Mesodermal cell (in vitro differentiated cells): ENCODE data around the gene BAZ2B.
"Not testable (repeated sequence)": the region's sequence is repeated elsewhere in the genome, so short reads cannot be mapped to it uniquely, and the experiment has no call there.

Source experiments
- H3K27ac ChIP-seq: 2 replicates; pipeline ENCODE4 v1.7.0; 2013; ENCODE audit warnings: mild to moderate bottlenecking, low read depth, low read length, moderate library complexity; ENCODE audit not compliant: severe bottlenecking
- H3K36me3 ChIP-seq: 2 replicates; pipeline ENCODE4 v1.7.1; 2013; ENCODE audit warnings: mild to moderate bottlenecking, low read length, moderate library complexity; ENCODE audit not compliant: control insufficient read depth, insufficient read depth
- H3K4me1 ChIP-seq: one replicate; pipeline ENCODE4 v1.7.1; 2013; ENCODE audit warnings: mild to moderate bottlenecking, low read length; ENCODE audit not compliant: insufficient read depth, control insufficient read depth, poor library complexity, severe bottlenecking
- H3K4me3 ChIP-seq: 2 replicates; pipeline ENCODE4 v1.7.0; 2013; ENCODE audit warnings: low read length, control low read depth, mild to moderate bottlenecking; ENCODE audit not compliant: insufficient read depth, poor library complexity, severe bottlenecking; ENCODE audit errors: extremely low read depth
- H3K9me3 ChIP-seq: 2 replicates; pipeline ENCODE4 v1.7.1; 2013; ENCODE audit warnings: mild to moderate bottlenecking, low read length, moderate library complexity; ENCODE audit not compliant: control insufficient read depth
- WGBS, 2 experiments: methylation state at CpG; one replicate each; pipeline ENCODE4 v1.1.5; 2013; ENCODE audit warnings: missing lambda C conversion rate in 2 of 2; ENCODE audit not compliant: insufficient coverage in 2 of 2; 5-methylcytosine and 5-hydroxymethylcytosine counted together

The BAZ2B gene

DNA sequence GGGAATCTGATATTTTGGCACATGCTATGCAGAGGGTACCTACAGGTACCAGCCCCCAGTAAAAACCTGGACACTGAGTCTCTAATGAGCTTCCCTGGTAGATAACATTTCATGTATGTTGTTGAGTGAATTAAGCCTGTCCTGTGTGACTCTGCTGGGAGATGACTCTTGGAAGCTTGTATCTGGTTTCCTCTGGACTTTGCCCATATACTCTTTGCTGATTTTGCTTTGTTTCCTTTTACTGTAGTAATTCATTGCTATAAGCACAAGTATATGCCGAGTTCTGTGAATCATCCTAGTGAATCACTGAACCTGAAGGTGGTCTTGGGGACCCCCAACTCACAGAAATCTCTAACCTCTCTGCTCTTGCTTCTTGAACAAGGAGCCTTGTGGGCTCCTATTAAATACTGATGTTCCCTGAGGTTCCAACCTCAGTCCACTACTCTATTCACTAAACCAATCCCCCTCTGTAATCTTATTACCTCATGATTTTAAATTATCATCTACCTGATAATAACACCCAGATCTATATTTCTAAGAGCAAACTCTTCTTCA lies 235.6 kb downstream of the BAZ2B start:
- 86% methylated on average over 1 of the region's 1 CpG; no CpG with 5 or more reads in 1 of the 2 experiments for WGBS, 2 experiments
- H3K9me3 ChIP-seq, result no peaks in the 10 kb centered on the region
- no peak overlapping the region for H3K4me3 ChIP-seq
- H3K4me1 ChIP-seq, result no peaks in the 10 kb centered on the region
- no peak overlapping the region for H3K27ac ChIP-seq
- H3K36me3 ChIP-seq, result peaks cover 35% of the 10 kb centered on the region

DNA sequence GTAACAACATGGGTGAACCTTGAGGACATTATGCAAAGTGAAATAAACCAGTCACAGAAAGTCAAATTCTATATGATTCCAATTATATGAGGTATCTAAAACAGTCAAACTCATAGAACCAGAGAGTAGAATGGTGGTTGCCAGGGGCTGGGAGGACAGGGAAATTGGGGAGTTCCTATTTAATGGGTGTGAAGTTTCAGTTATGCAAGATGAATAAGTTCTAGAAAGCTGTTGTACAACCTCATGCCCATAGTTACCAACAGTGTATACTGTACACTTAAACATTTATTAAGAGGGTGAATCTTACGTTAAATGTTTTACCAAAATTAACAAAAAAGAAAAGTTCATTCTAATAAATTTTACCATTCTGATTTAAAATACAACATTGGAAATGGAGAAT lies 237.2 kb downstream of the BAZ2B start:
- no peaks in the 10 kb centered on the region for H3K9me3 ChIP-seq
- no peaks in the 10 kb centered on the region for H3K4me1 ChIP-seq
- H3K27ac ChIP-seq, result no peak overlapping the region
- H3K36me3 ChIP-seq, result peaks cover 26% of the 10 kb centered on the region
- no peak overlapping the region for H3K4me3 ChIP-seq
- no CpG with 5 or more reads among the region's 1 CpG for WGBS, 2 experiments

DNA sequence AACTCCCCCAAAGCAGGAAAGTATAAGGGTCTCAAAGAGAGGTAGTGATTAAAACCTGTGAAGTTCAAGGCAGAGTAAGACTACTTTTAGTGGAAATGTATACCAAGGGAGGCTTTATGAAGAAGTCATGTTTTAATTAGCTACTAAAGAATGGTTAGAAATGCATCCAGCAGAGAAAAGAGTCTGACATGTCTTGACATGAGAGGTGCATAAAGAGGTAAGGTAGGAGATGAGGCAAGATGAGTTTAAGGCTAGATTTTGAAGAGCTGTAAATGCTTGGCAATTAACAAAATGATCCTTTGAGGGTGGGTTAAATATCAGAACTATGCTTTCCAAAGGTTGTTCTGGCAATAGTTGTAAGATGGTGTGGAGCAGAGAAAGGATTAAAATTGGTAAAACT lies 241.1 kb downstream of the BAZ2B start:
- H3K36me3 ChIP-seq, result peaks cover 32% of the 10 kb centered on the region
- H3K9me3 ChIP-seq, result no peaks in the 10 kb centered on the region

DNA sequence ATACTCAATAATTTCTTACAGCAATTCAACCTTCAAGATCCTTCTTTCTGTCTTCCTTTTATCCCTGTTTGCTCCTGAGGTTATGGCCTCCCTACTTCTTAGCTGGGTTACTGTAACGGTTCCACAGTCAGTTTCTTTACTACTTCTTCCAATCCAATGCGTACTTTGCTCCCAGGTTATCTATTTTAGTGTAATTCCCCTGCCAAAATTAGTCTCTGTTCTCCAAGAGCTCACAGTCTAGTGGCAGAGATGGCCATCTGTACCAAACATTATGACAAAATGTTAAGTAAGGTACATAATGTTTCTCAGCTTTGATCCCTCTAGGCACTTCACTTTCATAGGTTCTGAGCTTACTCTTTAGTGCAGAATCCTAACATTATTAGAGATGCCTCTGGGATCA lies 244.8 kb downstream of the BAZ2B start:
- Histone ChIP-seq H3K36me3 (peaks cover 44% of the 10 kb centered on the region), H3K9me3 (no peaks in the 10 kb centered on the region), H3K27ac (no peak overlapping the region), H3K4me3 (no peak overlapping the region), H3K4me1 (no peaks in the 10 kb centered on the region)
- WGBS, 2 experiments, result 42 to 50% methylated on average over 2 of the region's 2 CpGs

More for the DNA sequence above, 241.1 kb downstream of the BAZ2B start:
- Histone ChIP-seq H3K4me3 (no peak overlapping the region), H3K27ac (no peak overlapping the region), H3K4me1 (no peaks in the 10 kb centered on the region)

DNA sequence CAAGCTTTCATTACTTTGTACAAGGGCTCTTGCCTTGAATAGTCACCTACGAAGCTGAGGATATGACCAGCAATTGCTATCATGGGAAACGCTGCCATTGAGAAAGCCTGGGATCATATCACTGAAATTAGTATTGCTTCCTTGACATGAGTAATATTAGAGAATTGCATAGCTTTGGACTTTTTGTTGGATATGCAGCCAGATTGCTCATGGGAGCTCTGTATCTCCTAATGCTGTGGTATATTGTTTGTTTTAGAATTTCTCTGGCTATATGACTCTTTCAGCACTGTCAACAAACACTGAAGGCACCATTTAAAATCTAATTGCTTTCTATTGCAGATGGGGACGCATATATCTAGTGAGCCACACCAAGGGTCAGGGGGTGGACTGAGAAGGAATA lies 249.8 kb downstream of the BAZ2B start:
- Histone ChIP-seq H3K9me3 (no peaks in the 10 kb centered on the region), H3K4me3 (no peak overlapping the region), H3K36me3 (peaks cover 78% of the 10 kb centered on the region), H3K27ac (no peak overlapping the region), H3K4me1 (no peaks in the 10 kb centered on the region)
- WGBS, 2 experiments, result 100% methylated on average over 2 of the region's 3 CpGs

DNA sequence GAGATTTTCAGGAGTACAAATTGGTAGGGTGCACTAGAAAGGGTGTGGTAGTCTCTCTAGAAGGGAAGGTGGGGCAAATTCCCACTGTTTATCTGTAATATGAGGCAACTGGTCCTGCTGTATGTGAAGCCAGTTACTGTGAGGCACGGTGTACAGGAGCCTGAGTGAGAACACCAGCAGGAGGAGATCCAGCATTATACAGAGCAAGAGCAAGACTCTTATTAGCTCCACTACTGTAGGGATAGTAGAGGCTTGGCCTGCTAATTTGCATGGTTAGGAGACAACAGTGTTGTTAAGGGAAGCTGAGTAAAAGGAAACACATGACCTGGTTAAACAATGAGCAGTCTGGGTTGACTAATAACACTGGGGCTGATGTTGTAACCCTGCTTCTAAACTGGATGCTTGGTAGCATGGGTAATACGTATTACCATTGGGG lies 253.5 kb downstream of the BAZ2B start:
- H3K36me3 ChIP-seq, result peaks cover 54% of the 10 kb centered on the region
- H3K27ac ChIP-seq, result no peak overlapping the region
- no peak overlapping the region for H3K4me3 ChIP-seq
- H3K9me3 ChIP-seq, result no peaks in the 10 kb centered on the region
- no peaks in the 10 kb centered on the region for H3K4me1 ChIP-seq
- WGBS, 2 experiments, result 94 to 95% methylated on average over 2 of the region's 2 CpGs

DNA sequence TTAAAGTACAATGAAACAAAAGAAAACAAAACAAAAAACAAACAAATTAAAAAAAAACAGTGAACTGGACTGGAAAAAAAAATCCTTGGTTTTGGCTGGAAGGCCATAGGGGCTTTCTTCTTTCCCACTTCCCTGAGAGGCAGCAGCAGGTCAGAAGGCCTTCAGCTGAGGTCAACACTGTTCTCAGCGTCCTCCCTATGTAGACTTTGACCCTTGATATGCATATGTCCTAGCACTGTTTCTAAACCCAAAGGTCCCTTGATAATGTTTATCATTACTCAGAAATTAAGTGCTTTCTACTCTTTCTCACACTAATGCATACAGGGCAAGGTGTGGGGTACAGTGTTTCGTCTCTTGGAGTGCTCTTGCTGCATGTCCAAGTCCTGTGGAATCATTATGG lies 254.3 kb downstream of the BAZ2B start:
- Histone ChIP-seq H3K36me3 (peaks cover 52% of the 10 kb centered on the region), H3K4me3 (no peak overlapping the region), H3K4me1 (no peaks in the 10 kb centered on the region), H3K27ac (no peak overlapping the region), H3K9me3 (no peaks in the 10 kb centered on the region)
- 100% methylated on average over 1 of the region's 2 CpGs for WGBS, 2 experiments

DNA sequence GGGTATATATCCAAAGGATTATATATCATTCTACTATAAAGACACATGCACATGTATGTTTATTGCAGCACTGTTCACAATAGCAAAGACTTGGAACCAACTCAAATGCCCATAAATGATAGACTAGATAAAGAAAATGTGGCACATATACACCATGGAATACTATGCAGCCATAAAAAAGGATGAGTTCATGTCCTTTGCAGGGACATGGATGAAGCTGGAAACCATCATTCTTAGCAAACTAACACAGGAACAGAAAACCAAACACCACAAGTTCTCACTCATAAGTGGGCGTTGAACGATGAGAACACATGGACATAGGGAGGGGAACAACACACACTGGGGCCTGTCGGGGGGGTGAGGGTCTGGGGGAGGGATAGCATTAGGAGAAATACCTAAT lies 254.7 kb downstream of the BAZ2B start:
- no CpG with 5 or more reads among the region's 3 CpGs for WGBS, 2 experiments
- not testable (repeated sequence) for H3K9me3 ChIP-seq, H3K27ac ChIP-seq, H3K4me3 ChIP-seq, H3K4me1 ChIP-seq
- peaks cover 47% of the 10 kb centered on the region for H3K36me3 ChIP-seq

DNA sequence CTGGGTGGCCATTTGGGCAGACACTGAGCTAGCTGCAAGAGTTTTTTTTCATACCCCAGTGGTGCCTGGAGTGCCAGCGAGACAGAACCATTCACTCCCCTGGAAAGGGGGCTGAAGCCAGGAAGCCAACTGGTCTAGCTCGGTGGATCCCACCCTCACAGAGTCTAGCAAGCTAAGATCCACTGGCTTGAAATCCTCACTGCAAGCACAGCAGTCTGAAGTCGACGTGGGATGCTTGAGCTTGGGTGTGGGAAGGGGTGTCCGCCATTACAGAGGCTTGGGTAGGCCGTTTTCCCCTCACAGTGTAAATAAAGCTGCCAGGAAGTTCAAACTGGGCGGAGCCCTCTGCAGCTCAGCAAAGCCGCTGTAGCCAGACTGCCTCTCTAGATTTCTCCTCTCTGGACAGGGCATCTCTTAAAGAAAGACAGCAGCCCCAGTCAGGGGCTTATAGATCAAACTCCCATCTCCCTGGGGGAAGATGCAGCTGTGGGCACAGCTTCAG lies 260.2 kb downstream of the BAZ2B start:
- Histone ChIP-seq H3K27ac (no peak overlapping the region), H3K36me3 (peaks cover 25% of the 10 kb centered on the region), H3K9me3 (no peaks in the 10 kb centered on the region), H3K4me3 (no peak overlapping the region), H3K4me1 (no peaks in the 10 kb centered on the region)
- WGBS, 2 experiments, result 92 to 98% methylated on average over 8 of the region's 8 CpGs

DNA sequence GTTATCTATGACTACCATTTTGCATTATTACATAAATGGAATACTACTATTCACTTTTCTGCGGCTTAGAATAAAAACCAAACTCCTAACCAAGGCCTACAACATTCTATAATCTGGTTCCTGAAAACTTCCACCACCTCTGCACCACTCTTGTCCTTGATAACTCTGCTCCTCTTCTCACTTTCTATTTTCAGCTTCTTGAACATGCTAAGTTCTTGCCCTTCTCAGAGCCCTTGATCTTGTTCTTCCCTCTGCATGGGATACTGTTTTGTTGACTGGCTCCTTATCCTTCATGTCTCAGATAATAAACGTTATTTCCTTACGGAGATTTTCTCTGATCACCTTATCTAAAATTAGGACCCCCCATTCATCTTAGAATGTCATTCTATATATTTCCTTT lies 264.4 kb downstream of the BAZ2B start:
- 91 to 100% methylated on average over 1 of the region's 3 CpGs for WGBS, 2 experiments
- Histone ChIP-seq H3K4me3 (no peak overlapping the region), H3K36me3 (peaks cover 58% of the 10 kb centered on the region), H3K9me3 (no peaks in the 10 kb centered on the region), H3K4me1 (peaks cover 5% of the 10 kb centered on the region), H3K27ac (no peak overlapping the region)

DNA sequence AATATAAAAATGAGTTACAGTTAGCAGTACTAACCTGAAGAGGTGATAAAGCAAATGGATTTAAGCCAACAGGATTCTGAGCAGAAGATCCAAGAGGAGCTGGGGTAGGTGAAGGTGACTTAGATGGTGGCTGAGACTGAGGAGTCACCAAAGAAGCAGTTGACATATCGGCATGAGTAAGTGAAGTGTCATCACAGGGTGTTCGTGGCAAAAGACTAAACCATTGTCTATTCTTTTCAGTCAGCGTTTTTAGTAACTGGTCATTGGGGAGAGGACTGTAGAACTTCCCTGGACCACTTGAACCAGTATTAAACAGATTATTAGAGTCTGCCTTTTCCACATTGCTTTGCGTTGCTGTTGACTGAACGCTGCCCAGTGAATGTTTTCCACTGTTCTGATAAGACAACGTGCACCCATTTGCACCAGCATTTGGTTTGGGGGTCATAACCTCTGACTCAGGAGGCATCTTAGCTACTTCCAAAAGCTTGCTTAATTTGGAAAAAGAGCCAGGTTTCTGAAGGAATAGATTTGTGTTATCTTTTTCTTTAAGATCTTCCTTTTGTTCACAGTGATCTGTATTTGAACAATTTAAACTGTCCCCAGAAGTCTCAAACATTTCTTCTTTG lies 266.6 kb downstream of the BAZ2B start:
- 100% methylated on average over 4 to 6 of the region's 6 CpGs for WGBS, 2 experiments
- peaks cover 58% of the 10 kb centered on the region for H3K36me3 ChIP-seq
- peaks cover 5% of the 10 kb centered on the region for H3K4me1 ChIP-seq
- H3K27ac ChIP-seq, result no peak overlapping the region
- no peaks in the 10 kb centered on the region for H3K9me3 ChIP-seq
- H3K4me3 ChIP-seq, result no peak overlapping the region
